ENCODE measurements around the gene USH2A.

Gene USH2A

DNA sequence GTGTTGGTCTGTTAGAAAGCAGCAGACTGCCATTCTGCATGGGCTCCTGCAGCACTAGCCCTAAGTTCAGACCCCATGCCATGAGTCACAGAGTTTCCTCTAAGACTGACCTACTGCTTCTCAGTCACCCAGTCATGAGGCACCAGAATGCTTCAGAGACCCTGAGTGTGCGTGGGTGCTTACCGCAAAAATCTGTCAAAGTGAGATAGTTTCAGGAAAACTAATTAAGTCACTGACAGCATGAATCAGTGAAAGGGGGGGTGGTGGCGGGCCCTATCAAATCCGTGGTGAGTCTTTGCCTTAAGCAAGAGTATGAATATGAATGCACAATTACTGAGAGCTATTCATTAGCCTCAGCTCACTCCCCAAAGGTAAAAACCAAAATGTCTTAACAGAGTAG lies 758.0 kb downstream of the USH2A start:
- Histone ChIP-seq H3K4me1 (ENCODE audit: low read length) (no peaks in the 10 kb centered on the region), H3K27ac (ENCODE audit: low read length) (no peak overlapping the region), H3K9me3 (replicated peaks; ENCODE audit: insufficient read depth, low read length) (no peaks in the 10 kb centered on the region), H3K4me3 (ENCODE audit: low read length) (no peak overlapping the region), H3K4me2 (ENCODE audit: low read depth, low read length) (no peak overlapping the region), H2AFZ (ENCODE audit: low read length) (no peak overlapping the region), H3K9me2 (replicated peaks; ENCODE audit: insufficient read depth, low read length) (no peaks in the 10 kb centered on the region), H3K79me2 (ENCODE audit: low read length) (no peaks in the 10 kb centered on the region), H3K9ac (ENCODE audit: low read length) (no peak overlapping the region), H3K36me3 (replicated peaks; ENCODE audit: insufficient read depth, low read length) (no peaks in the 10 kb centered on the region), H3K27me3 (replicated peaks; ENCODE audit: insufficient read depth, low read length) (no peaks in the 10 kb centered on the region), H3F3A (ENCODE audit: insufficient read depth, low read length) (no peaks in the 10 kb centered on the region), H4K20me1 (ENCODE audit: insufficient read depth, low read length) (no peaks in the 10 kb centered on the region)
- TF ChIP-seq, protein P1, sequence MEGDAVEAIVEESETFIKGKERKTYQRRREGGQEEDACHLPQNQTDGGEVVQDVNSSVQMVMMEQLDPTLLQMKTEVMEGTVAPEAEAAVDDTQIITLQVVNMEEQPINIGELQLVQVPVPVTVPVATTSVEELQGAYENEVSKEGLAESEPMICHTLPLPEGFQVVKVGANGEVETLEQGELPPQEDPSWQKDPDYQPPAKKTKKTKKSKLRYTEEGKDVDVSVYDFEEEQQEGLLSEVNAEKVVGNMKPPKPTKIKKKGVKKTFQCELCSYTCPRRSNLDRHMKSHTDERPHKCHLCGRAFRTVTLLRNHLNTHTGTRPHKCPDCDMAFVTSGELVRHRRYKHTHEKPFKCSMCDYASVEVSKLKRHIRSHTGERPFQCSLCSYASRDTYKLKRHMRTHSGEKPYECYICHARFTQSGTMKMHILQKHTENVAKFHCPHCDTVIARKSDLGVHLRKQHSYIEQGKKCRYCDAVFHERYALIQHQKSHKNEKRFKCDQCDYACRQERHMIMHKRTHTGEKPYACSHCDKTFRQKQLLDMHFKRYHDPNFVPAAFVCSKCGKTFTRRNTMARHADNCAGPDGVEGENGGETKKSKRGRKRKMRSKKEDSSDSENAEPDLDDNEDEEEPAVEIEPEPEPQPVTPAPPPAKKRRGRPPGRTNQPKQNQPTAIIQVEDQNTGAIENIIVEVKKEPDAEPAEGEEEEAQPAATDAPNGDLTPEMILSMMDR (IDR thresholded peaks at IDR 0.05; ENCODE audit: low read length), result no peak
- no peak for TF ChIP-seq EZH2phosphoT487 (IDR thresholded peaks at IDR 0.05; ENCODE audit: low read length)
- no peak for TF ChIP-seq EZH2 (optimal IDR thresholded peaks at IDR 0.05; ENCODE audit: low read depth, low read length)
- no peak for DNase-seq

DNA sequence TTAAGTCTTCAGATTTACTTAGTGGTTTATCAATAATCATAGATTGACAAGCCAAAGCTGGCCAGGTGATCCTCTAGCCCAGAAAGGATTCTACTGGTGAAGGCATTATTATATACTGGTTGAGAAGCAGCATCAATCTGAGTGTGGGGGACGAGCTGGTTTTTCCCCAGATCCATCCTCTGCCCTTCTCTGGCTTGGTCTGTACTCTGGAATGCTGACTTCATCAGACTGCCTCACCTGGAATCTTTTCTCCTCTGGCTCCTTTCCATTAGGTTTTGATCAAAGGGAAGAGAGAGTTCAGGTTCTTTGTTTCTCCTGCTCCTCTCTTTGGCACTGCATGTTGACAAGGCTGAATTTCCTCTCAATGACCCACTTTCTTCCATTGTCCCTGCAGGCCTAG lies 762.2 kb downstream of the USH2A start:
- H3K4me2 ChIP-seq (ENCODE audit: low read depth, low read length), result no peak overlapping the region
- H2AFZ ChIP-seq (ENCODE audit: low read length), result no peak overlapping the region
- no peaks in the 10 kb centered on the region for H3K4me1 ChIP-seq (ENCODE audit: low read length)
- H3K27me3 ChIP-seq (replicated peaks; ENCODE audit: insufficient read depth, low read length), result no peaks in the 10 kb centered on the region
- no peak overlapping the region for H3K4me3 ChIP-seq (ENCODE audit: low read length)
- H3K9me3 ChIP-seq (replicated peaks; ENCODE audit: insufficient read depth, low read length), result no peaks in the 10 kb centered on the region
- H3K27ac ChIP-seq (ENCODE audit: low read length), result no peak overlapping the region
- no peak for DNase-seq
- TF ChIP-seq, protein P1 (IDR thresholded peaks at IDR 0.05; ENCODE audit: low read length), result no peak
- no peak for TF ChIP-seq EZH2 (optimal IDR thresholded peaks at IDR 0.05; ENCODE audit: low read depth, low read length)
- no peaks in the 10 kb centered on the region for H3F3A ChIP-seq (ENCODE audit: insufficient read depth, low read length)
- no peaks in the 10 kb centered on the region for H3K36me3 ChIP-seq (replicated peaks; ENCODE audit: insufficient read depth, low read length)
- no peaks in the 10 kb centered on the region for H3K9me2 ChIP-seq (replicated peaks; ENCODE audit: insufficient read depth, low read length)
- H3K9ac ChIP-seq (ENCODE audit: low read length), result no peak overlapping the region
- H4K20me1 ChIP-seq (ENCODE audit: insufficient read depth, low read length), result no peaks in the 10 kb centered on the region
- H3K79me2 ChIP-seq (ENCODE audit: low read length), result no peaks in the 10 kb centered on the region

DNA sequence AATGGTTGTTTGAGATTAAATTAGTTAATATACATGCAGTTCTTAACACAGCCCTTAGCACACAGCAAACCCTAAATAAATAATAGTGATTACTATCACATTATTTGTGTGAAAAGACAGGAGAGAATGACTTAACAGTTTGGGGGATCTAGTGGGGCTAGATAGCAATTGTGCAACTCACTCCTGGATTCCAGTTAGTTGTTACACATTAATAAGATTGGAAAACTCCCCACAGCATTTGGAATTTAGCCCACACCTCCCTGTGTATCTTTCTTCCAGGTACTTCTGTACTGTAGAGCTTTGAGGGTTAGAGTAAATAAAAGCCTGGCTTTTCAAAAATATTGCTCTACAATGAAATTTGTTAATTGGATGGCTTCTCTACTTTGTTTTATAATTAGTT lies 763.0 kb downstream of the USH2A start:
- H3K4me2 ChIP-seq (ENCODE audit: low read depth, low read length), result no peak overlapping the region
- H3K9ac ChIP-seq (ENCODE audit: low read length), result no peak overlapping the region
- H3K9me2 ChIP-seq (replicated peaks; ENCODE audit: insufficient read depth, low read length), result no peaks in the 10 kb centered on the region
- no peaks in the 10 kb centered on the region for H4K20me1 ChIP-seq (ENCODE audit: insufficient read depth, low read length)
- no peaks in the 10 kb centered on the region for H3K27me3 ChIP-seq (replicated peaks; ENCODE audit: insufficient read depth, low read length)
- H3F3A ChIP-seq (ENCODE audit: insufficient read depth, low read length), result no peaks in the 10 kb centered on the region
- H2AFZ ChIP-seq (ENCODE audit: low read length), result no peak overlapping the region
- H3K4me1 ChIP-seq (ENCODE audit: low read length), result no peaks in the 10 kb centered on the region
- H3K36me3 ChIP-seq (replicated peaks; ENCODE audit: insufficient read depth, low read length), result no peaks in the 10 kb centered on the region
- no peak overlapping the region for H3K27ac ChIP-seq (ENCODE audit: low read length)
- no peaks in the 10 kb centered on the region for H3K79me2 ChIP-seq (ENCODE audit: low read length)
- DNase-seq, result no peak
- no peaks in the 10 kb centered on the region for H3K9me3 ChIP-seq (replicated peaks; ENCODE audit: insufficient read depth, low read length)
- TF ChIP-seq EZH2 (optimal IDR thresholded peaks at IDR 0.05; ENCODE audit: low read depth, low read length), result no peak
- TF ChIP-seq EZH2phosphoT487 (IDR thresholded peaks at IDR 0.05; ENCODE audit: low read length), result no peak
- TF ChIP-seq, protein P1 (IDR thresholded peaks at IDR 0.05; ENCODE audit: low read length), result no peak
- H3K4me3 ChIP-seq (ENCODE audit: low read length), result no peak overlapping the region
